ENCODE measurements around the gene CCN5.
"Not testable (repeated sequence)": the region's sequence is repeated elsewhere in the genome, so short reads cannot be mapped to it uniquely, and the experiment has no call there.

Gene CCN5

DNA sequence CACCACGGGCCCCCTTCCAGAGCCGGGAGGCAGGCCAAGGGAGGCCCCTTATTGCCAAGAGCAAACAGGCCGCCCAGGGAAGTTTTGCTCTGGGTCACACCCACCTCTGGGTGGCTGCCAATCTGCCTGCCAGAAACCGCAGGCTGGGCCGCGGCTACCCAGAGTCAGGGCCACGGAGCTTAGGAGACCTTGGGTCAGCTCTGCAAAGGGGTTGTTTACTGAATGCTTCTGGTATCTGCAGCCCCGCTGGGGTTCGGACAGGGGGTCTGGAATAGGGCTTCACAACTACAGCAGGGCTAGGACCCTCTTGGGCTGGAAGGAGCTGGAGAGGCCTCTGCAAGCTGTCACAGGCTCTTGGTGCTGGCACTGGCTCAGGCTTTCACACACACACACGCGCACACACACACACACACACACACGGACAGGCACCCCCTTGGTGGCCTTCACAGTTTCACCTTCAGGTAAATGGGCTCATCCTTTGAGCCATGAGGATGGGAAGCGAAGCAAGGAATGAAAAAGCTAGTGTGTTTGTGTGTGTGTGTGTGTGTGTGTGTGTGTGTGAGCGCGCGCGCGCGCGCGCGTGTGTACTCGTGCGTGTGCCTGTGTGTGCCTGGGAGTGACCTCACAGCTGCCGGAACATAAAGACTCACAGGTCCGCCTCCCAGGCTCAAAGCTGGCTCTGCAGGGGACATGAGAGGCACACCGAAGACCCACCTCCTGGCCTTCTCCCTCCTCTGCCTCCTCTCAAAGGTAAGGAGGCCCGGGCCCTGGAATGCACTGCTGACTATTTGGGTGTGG is at the start of gene CCN5:
TSS of gene CCN5 (plus strand) at position 669 of the 798 bp plus-strand sequence. CDS start at position 691, 22 bp downstream.
- DNase-seq = peak; percentile 43

DNA sequence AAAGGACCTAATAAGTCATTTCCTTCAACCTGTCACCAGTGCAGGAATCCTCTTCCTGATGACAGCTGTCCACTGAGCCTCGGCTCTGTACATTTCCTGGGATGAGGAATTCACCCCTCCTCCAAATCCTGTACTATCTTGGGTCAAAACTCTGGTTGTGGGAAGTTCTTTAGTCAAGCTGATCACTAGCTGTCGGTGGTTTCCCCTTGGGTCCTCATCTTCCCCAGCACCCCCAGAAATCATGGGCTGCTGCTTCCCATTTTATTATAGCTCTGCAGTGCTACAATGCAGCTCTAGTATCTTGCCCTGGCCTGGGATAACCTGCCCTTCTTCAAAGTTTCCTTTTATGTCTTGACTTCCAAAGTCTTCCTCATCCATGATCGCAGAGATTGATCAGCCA is 49.1 kb upstream of the CCN5 start:
- no peak for DNase-seq

DNA sequence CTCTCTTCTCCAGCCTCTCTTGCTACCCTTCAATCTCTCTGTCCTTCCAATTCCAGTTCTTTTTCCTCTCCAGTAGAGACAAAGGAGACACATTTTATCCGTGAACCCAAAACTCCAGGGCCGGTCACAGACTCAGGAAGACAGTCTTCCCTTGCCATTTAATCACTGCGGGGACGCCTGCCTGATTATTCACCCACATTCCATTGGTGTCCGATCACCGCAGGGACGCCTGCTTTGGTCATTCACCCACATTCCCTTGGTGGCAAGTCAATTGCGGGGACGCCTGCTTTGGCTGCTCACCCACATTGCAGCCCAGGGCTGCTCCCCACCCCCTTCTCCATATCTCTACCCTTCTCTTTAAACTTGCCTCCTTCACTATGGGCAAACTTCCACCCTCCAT is 44.3 kb upstream of the CCN5 start:
- DNase-seq = not testable (repeated sequence)

GRCh38 chr20:44671541-44671940 is 43.6 kb upstream of the CCN5 start:
- not testable (repeated sequence) for DNase-seq

DNA sequence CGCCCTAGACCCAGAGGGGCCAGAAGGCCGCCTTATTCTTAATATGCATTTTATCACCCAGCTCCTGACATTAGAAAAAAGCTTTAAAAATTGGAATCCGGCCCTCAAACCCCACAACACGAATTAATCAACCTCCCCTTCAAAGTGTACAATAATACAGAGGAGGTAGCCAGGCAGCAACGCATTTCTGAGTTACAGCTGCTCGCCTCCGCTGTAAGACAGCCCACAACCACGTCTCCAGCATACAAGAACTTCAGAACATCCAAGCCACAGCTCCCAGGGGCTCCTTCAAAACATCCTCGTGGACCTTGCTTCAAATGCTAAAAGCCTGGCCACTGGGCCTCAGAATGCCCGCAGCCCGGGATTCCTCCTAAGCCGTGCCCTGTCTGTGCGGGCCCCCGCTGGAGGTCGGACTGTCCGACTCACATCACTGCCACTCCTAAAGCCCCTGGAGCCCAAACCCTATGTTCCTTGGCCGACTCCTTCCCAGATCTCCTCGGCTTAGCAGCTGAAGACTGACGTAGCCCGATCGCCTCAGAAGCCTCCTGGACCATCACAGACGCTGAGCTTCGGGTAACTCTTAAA is 42.8 kb upstream of the CCN5 start:
- not testable (repeated sequence) for DNase-seq

GRCh38 chr20:44678242-44678641 is 36.9 kb upstream of the CCN5 start:
- DNase-seq = no peak

- DNase-seq = no peak
Measured at GRCh38 chr20:44678990-44679611, 36.1 kb upstream of the CCN5 start.

GRCh38 chr20:44681796-44682566 is 33.2 kb upstream of the CCN5 start:
- no peak for DNase-seq

GRCh38 chr20:44683263-44684046 is 31.7 kb upstream of the CCN5 start:
- DNase-seq = peak; percentile 81

- no peak for DNase-seq
Measured at GRCh38 chr20:44684047-44684967, 30.9 kb upstream of the CCN5 start.

DNA sequence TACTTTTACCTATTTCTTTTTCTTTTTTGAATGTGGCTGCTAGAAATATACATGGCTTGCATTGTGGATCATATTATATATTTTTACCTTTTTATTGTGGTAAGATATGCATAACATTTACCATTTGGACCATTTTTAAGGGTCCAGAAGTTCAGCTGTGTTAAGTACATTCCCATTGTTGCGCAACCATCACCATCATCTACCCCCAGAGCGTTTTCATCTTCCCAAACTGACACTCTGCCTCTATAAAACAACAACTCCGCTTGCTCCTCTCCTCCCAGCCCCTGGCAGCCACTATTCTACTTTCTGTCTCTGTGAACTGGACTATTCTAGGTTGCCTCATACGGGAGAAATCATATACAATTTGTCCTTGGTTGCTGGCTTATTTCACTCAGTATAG is 28.2 kb upstream of the CCN5 start:
- no peak for DNase-seq

DNA sequence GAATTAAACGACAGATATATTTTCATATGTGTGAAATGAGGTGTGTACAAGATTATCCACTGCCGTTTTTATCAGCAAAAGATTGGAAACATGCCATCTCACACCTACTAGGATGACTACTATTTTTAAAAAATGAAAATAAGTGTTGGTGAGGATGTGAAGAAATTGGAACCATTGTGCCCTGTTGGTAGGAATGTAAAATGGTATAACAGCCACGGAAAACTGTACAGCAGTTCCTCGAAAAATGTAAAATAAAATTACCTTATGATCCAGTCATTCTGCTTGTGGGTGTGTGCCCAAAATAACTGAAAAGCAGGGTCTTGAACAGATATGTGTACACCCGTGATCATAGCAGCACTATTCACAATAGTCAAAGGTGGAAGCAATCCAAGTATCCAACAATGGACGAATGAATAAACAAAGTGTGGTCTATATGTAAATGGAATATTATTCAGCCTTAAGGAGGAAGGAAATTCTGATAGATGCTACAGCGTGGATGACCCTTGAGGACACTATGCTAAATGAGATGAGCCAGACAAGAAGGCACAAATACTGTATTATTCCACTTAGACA is 27.0 kb upstream of the CCN5 start:
- DNase-seq = no peak

- no peak for DNase-seq
Measured at GRCh38 chr20:44689809-44690208, 25.4 kb upstream of the CCN5 start.

DNA sequence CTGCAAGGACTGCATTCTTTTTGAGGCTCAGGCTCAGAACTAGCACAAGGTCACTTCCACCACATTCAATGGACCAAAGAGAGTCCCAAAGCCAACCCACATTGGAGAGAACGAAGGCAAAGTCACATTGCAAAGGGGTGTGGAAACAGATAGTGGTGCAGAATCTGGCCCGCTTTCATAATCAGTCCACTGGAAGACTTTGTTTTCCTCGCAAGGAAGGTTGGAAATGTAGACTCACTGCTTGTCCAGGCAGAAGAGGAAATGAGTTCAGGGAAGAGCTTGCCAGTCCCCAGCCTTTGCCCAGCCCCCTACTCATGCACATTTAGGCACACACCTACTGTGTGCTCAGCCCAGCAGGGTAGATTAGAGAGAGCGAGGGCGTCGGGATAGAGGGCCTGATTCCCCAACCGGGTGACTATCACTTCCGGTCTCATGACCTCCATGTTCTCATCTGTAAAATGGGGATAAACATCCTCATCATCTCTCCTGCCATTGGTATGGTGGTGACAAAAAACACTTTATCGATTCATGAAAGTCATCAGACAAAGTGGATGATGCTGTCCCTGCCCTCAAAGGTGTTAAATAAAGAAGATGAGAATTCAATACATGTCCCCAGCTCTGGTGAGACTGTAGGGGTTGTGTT is 24.3 kb upstream of the CCN5 start:
- DNase-seq = no peak

- no peak for DNase-seq
Measured at GRCh38 chr20:44691424-44692423, 23.4 kb upstream of the CCN5 start.

- no peak for DNase-seq
Measured at GRCh38 chr20:44692932-44693480, 22.2 kb upstream of the CCN5 start.

- DNase-seq = no peak
Measured at GRCh38 chr20:44693627-44694026, 21.5 kb upstream of the CCN5 start.

DNA sequence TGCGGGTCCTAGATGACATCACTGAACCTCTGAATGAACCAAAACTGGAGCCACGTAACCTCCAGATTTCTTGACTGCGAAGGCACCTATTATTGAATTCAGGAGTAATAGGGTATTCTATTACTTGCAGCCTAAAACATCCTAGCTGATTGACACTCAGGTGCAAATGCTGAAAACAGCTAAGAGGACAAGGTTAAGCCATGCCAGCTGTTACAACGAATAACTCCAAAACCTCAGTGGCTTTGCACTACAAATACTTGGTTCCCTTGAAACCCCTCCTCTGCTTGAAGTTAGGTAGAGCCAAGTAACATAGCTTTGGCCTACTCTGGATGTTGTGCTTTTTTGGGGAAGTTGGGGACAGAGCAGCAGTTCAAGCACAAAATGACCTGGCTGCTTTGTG is 21.0 kb upstream of the CCN5 start:
- DNase-seq = no peak

- DNase-seq = no peak
Measured at GRCh38 chr20:44695295-44695673, 19.9 kb upstream of the CCN5 start.
